ENCODE measurements around the gene FAM241B.

DNA sequence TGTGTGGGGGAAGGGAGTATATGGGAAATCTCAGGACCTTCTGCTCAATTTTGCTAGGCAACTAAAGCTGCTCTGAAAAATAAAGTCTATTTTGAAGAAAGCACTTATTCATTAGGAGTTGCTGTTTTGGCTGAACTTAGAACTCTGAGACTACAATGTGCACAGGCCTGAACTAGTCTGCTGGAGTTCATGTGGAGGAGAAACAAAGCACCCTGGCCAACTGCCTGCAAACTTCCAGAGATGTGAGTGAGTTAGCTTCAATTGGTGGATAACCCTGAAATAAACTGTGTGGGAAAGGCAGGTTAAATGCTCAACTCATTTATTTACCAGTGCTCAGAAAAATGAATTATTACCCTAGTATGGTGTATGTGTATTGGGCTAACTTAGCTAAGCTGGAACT is 17.3 kb upstream of the FAM241B start:
- TF ChIP-seq POLR2AphosphoS5 (IDR thresholded peaks at IDR 0.05; ENCODE audit: borderline replicate concordance, low read depth, low read length) (no peak), EZH2 (IDR thresholded peaks at IDR 0.05) (no peak)

All from SK-N-MC (cell line).